Stimulated activated CD4-positive, alpha-beta T cell treated with anti-CD3 and anti-CD28 coated beads, Interleukin-2, amount 100 ng/mL, for 4 hours (primary cell): ENCODE measurements around the gene PACSIN3.

Source experiments
- DNase-seq: peaks from one replicate; pipeline ENCODE4 v3.0.0-alpha.2; 2020; ENCODE audit warnings: low read depth

PACSIN3 gene

GRCh38 chr11:47176328-47177228 is 9.7 kb downstream of the PACSIN3 start, which contains the start of gene ARFGAP2:
ARFGAP2 (minus strand) TSS chr11:47176879; CDS start chr11:47176853, 26 bp downstream.
- peak; percentile 92 for DNase-seq

- no peak for DNase-seq
These were observed 10.4 kb downstream of the PACSIN3 start for GRCh38 chr11:47175746-47176327.

GRCh38 chr11:47172740-47173336 is 13.4 kb downstream of the PACSIN3 start:
- DNase-seq = no peak

GRCh38 chr11:47171856-47172255 is 14.4 kb downstream of the PACSIN3 start:
- DNase-seq = no peak

- DNase-seq = no peak
These were observed 15.0 kb downstream of the PACSIN3 start for GRCh38 chr11:47171061-47171838.

GRCh38 chr11:47166368-47166767 is 19.9 kb downstream of the PACSIN3 start:
- no peak for DNase-seq

GRCh38 chr11:47165253-47165840 is 20.9 kb downstream of the PACSIN3 start:
- no peak for DNase-seq

GRCh38 chr11:47164321-47164720 is 21.9 kb downstream of the PACSIN3 start:
- DNase-seq = no peak

- no peak for DNase-seq
These were observed 22.3 kb downstream of the PACSIN3 start for GRCh38 chr11:47163898-47164297.

GRCh38 chr11:47163193-47163592 is 23.0 kb downstream of the PACSIN3 start:
- DNase-seq = no peak

GRCh38 chr11:47162426-47162825 is 23.8 kb downstream of the PACSIN3 start:
- no peak for DNase-seq

GRCh38 chr11:47161890-47162289 is 24.3 kb downstream of the PACSIN3 start:
- no peak for DNase-seq

- DNase-seq = peak; percentile 27
These were observed 24.9 kb downstream of the PACSIN3 start for GRCh38 chr11:47161134-47161854.

- DNase-seq = no peak
These were observed 25.5 kb downstream of the PACSIN3 start for GRCh38 chr11:47160753-47161133.

- DNase-seq = no peak
These were observed 28.0 kb downstream of the PACSIN3 start for GRCh38 chr11:47158242-47158641.

- no peak for DNase-seq
These were observed 28.4 kb downstream of the PACSIN3 start for GRCh38 chr11:47157805-47158204.

- DNase-seq = no peak
These were observed 29.3 kb downstream of the PACSIN3 start for GRCh38 chr11:47156951-47157350.

GRCh38 chr11:47156333-47156732 is 29.9 kb downstream of the PACSIN3 start:
- DNase-seq = no peak

GRCh38 chr11:47155879-47156278 is 30.4 kb downstream of the PACSIN3 start:
- no peak for DNase-seq

GRCh38 chr11:47154616-47155570 is 31.3 kb downstream of the PACSIN3 start:
- DNase-seq = no peak
